A549 (cell line): ENCODE results near the gene NRDE2. TPM values are rescaled to one million over a fixed set of nuclear protein-coding genes. Genes with fewer than 3 reads are reported as not detected.

ENCODE experiments used
- ATAC-seq, 2 experiments: fragments of 200-7000 bp in 1 of 2; fragments of >200 bp in 1 of 2; cut with Nextera tagmentation in 1 of 2; cut with Tn5 transposase in 1 of 2; 3 replicates each; pipeline versions ENCODE4 v1.8.0 to v1.9.1; 2018 to 2020; ENCODE audit warnings: mild to moderate bottlenecking in 1 of 2, moderate library complexity in 1 of 2
- CTCF ChIA-PET: fragments of 300-600 bp; sonication (Branson Sonifier 250); formaldehyde crosslinking; extraction: SDS; loops from one replicate; lab custom pipeline; 2021; ENCODE audit warnings: antibody characterized with exemption, inconsistent platforms; lab: Yijun Ruan, JAX
- POLR2A ChIA-PET: fragments of 350-600 bp; formaldehyde crosslinking; extraction: SDS; loops from one replicate; lab custom pipeline; 2021; ENCODE audit warnings: antibody characterized with exemption, inconsistent platforms; lab: Yijun Ruan, JAX
- DNase-seq, 2 experiments: peaks; one replicate each; pipeline versions ENCODE4 v3.0.0 to v3.0.0-alpha.2; 2011 to 2016; ENCODE audit warnings: low read depth in 1 of 2, low spot score in 1 of 2
- FAIRE-seq: peaks from 2 replicates; lab custom pipeline; 2011; peaks lifted over from hg19 to GRCh38; lab: Jason Lieb, UNC
- H3K27ac ChIP-seq, 2 experiments: fragments of >200 bp; sonication (Bioruptor Twin); formaldehyde crosslinking; 3 replicates each; pipeline ENCODE4 v1.5.1; 2016 to 2017
- H3K4me1 ChIP-seq: fragments of >200 bp; sonication (Bioruptor Twin); formaldehyde crosslinking; 3 replicates; pipeline ENCODE4 v1.6.1; 2016
- H3K4me2 ChIP-seq: fragments of >200 bp; sonication (Bioruptor Twin); formaldehyde crosslinking; 3 replicates; pipeline ENCODE4 v1.6.1; 2016
- H3K4me3 ChIP-seq: fragments of >200 bp; sonication (Bioruptor Twin); formaldehyde crosslinking; 3 replicates; pipeline ENCODE4 v1.5.1; 2016
- H3K9me3 ChIP-seq: fragments of >200 bp; sonication (Bioruptor Twin); formaldehyde crosslinking; 3 replicates; pipeline ENCODE4 v1.6.1; 2016
- ATOH8 ChIP-seq: fragments of 250-450 bp; sonication (Bioruptor Pico); IDR thresholded peaks from 2 replicates; pipeline ENCODE4 v1.5.0; 2020; ENCODE audit warnings: low read depth, mild to moderate bottlenecking, moderate library complexity
- BCL3 ChIP-seq: fragments of >200 bp; sonication (Bioruptor Twin); formaldehyde crosslinking; IDR thresholded peaks from 3 replicates; pipeline ENCODE4 v1.6.1; 2016
- BHLHE40 ChIP-seq: IDR thresholded peaks from 2 replicates; pipeline ENCODE4 v1.6.1; 2012; ENCODE audit warnings: low read depth, low read length, inconsistent platforms
- CBX2 ChIP-seq: fragments of 200-600 bp; sonication (generic); IDR thresholded peaks from 2 replicates; pipeline ENCODE4 v1.6.1; 2016; ENCODE audit warnings: low read depth, mild to moderate bottlenecking, borderline replicate concordance
- CBX8 ChIP-seq: fragments of 200-600 bp; sonication (generic); IDR thresholded peaks from 2 replicates; pipeline ENCODE4 v1.6.1; 2016
- E2F6 ChIP-seq: IDR thresholded peaks from 2 replicates; pipeline ENCODE4 v1.6.1; 2012; ENCODE audit warnings: low read depth, borderline replicate concordance
- EHF ChIP-seq: fragments of 250-450 bp; sonication (Bioruptor Pico); IDR thresholded peaks from 2 replicates; pipeline ENCODE4 v1.5.0; 2020; ENCODE audit warnings: mild to moderate bottlenecking
- EP300 ChIP-seq, 2 experiments: fragments of >200 bp; sonication (Bioruptor Twin); formaldehyde crosslinking; IDR thresholded peaks; 2 replicates in 1 of 2; 3 replicates in 1 of 2; pipeline ENCODE4 v1.6.1; 2016 to 2017
- FOSB ChIP-seq: fragments of 250-450 bp; sonication (Bioruptor Pico); IDR thresholded peaks from 2 replicates; pipeline ENCODE4 v1.5.0; 2020; ENCODE audit warnings: mild to moderate bottlenecking, moderate library complexity
- GATA3 ChIP-seq: IDR thresholded peaks from 2 replicates; pipeline ENCODE4 v1.6.1; 2012; ENCODE audit warnings: borderline replicate concordance
- MAFK ChIP-seq: fragments of 450-650 bp; IDR thresholded peaks from 2 replicates; pipeline ENCODE4 v1.6.1; 2014; ENCODE audit not compliant: partially characterized antibody
- MAX ChIP-seq: IDR thresholded peaks from 2 replicates; pipeline ENCODE4 v1.6.1; 2012
- MAZ ChIP-seq: fragments of 150-350 bp; IDR thresholded peaks from 2 replicates; pipeline ENCODE4 v1.6.1; 2014; ENCODE audit warnings: antibody characterized with exemption, low read depth, low read length, borderline replicate concordance
- NR3C1 ChIP-seq: fragments of >200 bp; sonication (Bioruptor Twin); formaldehyde crosslinking; IDR thresholded peaks from 3 replicates; pipeline ENCODE4 v1.6.1; 2017
- PBX3 ChIP-seq: IDR thresholded peaks from 2 replicates; pipeline ENCODE4 v1.6.1; 2012
- PHF8 ChIP-seq: fragments of 200-600 bp; sonication (generic); IDR thresholded peaks from 2 replicates; pipeline ENCODE4 v1.6.1; 2016; ENCODE audit warnings: low read depth, mild to moderate bottlenecking, antibody characterized with exemption, moderate library complexity, borderline replicate concordance
- POLR2A ChIP-seq: IDR thresholded peaks from 2 replicates; pipeline ENCODE4 v1.6.1; 2012; ENCODE audit warnings: mild to moderate bottlenecking, low read length
- POLR2AphosphoS2 ChIP-seq: conservative IDR thresholded peaks from 2 replicates; pipeline ENCODE4 v1.6.1; 2012; ENCODE audit warnings: low read length, improper control_type of control experiment, inconsistent platforms
- RARB ChIP-seq: fragments of 250-450 bp; sonication (Bioruptor Pico); IDR thresholded peaks from 2 replicates; pipeline ENCODE4 v1.8.0; 2021; ENCODE audit warnings: mild to moderate bottlenecking, moderate library complexity
- RCOR1 ChIP-seq: fragments of 150-350 bp; IDR thresholded peaks from 2 replicates; pipeline ENCODE4 v1.6.1; 2014; ENCODE audit warnings: antibody characterized with exemption, low read length, low read depth
- REST ChIP-seq: fragments of 200-600 bp; sonication (generic); IDR thresholded peaks from 2 replicates; pipeline ENCODE4 v1.6.1; 2016; ENCODE audit warnings: antibody characterized with exemption, mild to moderate bottlenecking, moderate library complexity
- RNF2 ChIP-seq: fragments of 200-600 bp; sonication (generic); IDR thresholded peaks from 2 replicates; pipeline ENCODE4 v1.6.1; 2016; ENCODE audit warnings: low read depth, mild to moderate bottlenecking, antibody characterized with exemption, moderate library complexity, borderline replicate concordance
- USF2 ChIP-seq: fragments of 450-650 bp; IDR thresholded peaks from 2 replicates; pipeline ENCODE4 v1.6.1; 2014; ENCODE audit warnings: antibody characterized with exemption
- ZC3H11A ChIP-seq: fragments of 450-650 bp; IDR thresholded peaks from 2 replicates; pipeline ENCODE4 v1.6.1; 2014; ENCODE audit warnings: antibody characterized with exemption, mild to moderate bottlenecking
- ZNF302 ChIP-seq: fragments of 250-450 bp; sonication (Bioruptor Pico); IDR thresholded peaks from 2 replicates; pipeline ENCODE4 v1.9.0; 2021; ENCODE audit warnings: inconsistent platforms, mild to moderate bottlenecking, moderate library complexity
- WGBS: methylation state at CpG from one replicate; pipeline ENCODE4 v1.1.6; 2017; ENCODE audit errors: missing lambda C conversion rate; 5-methylcytosine and 5-hydroxymethylcytosine counted together
- polyA plus RNA-seq, 4 experiments: library from polyadenylated mRNA; depleted of rRNA in 3 of 4; stranded (reverse); fragments of >200 nt; fragmentation: RNase III in 1 of 4; extraction: RNeasy Plus Mini Kit Qiagen cat#74134 plus additional on column Dnase treatment in 1 of 4; gene quantifications; 2 replicates in 3 of 4; 3 replicates in 1 of 4; pipeline ENCODE4 v1.2.3, GENCODE V29; 2011 to 2017

NRDE2 gene
- polyA plus RNA-seq, 2 of the 4 experiments (the other 2 are of a cell fraction), result 11.6 to 12.7 TPM

- no peak for TF ChIP-seq PBX3
- TF ChIP-seq FOSB (CRISPR knock-in tag), result no peak
- no peak for TF ChIP-seq BCL3
- TF ChIP-seq MAFK, result no peak
- TF ChIP-seq E2F6, result no peak
- no peak for TF ChIP-seq RCOR1
- no peak for TF ChIP-seq CBX8
- TF ChIP-seq MAZ, result no peak
- no peak for TF ChIP-seq GATA3
- no peak for TF ChIP-seq RARB (CRISPR knock-in tag)
- no peak for TF ChIP-seq ATOH8 (CRISPR knock-in tag)
- no peak for TF ChIP-seq POLR2A
- TF ChIP-seq NR3C1, result no peak
- no peak for TF ChIP-seq POLR2AphosphoS2
- TF ChIP-seq EP300 (IDR thresholded peaks at IDR 0.05), result no peak
- no peak for TF ChIP-seq ZNF302 (CRISPR knock-in tag)
- no peak for TF ChIP-seq CBX2
- POLR2A ChIA-PET, result no interaction called here
- CTCF ChIA-PET, result no interaction called here
- H3K9me3 ChIP-seq, result no peaks in the 10 kb centered on the region
- H3K27ac ChIP-seq, result no peak overlapping the region
- WGBS, result 96% methylated on average over 7 of the region's 7 CpGs
- peaks cover 5% of the 10 kb centered on the region; the same call in 1 of the 3 replicates for H3K4me1 ChIP-seq
- H3K4me2 ChIP-seq, result no peak overlapping the region
- FAIRE-seq, result no peak
- no peak overlapping the region for H3K4me3 ChIP-seq
- DNase-seq, result no peak
- ATAC-seq, result no peak
Measured at GRCh38 chr14:90280096-90280495, 51.6 kb downstream of the NRDE2 start.

- FAIRE-seq (no peak), ATAC-seq (no peak), DNase-seq (no peak)
- peaks cover 5% of the 10 kb centered on the region; the same call in 1 of the 3 replicates for H3K4me1 ChIP-seq
- no peak overlapping the region for H3K4me2 ChIP-seq
- POLR2A ChIA-PET, result no interaction called here
- no peak overlapping the region for H3K4me3 ChIP-seq
- H3K27ac ChIP-seq, result no peak overlapping the region
- WGBS, result 91% methylated on average over 33 of the region's 35 CpGs
- TF ChIP-seq RNF2 (no peak), RARB (CRISPR knock-in tag) (no peak), GATA3 (no peak), EHF (no peak), PHF8 (no peak), USF2 (no peak), BHLHE40 (no peak), ZC3H11A (no peak), MAX (no peak), REST (no peak)
- TF ChIP-seq, all 56 proteins: peak for 0
- CTCF ChIA-PET, result interaction anchor here (0.7 to 1.5 kb wide), 7 partner anchors 11 to 480 kb away, joined by 3 to 4 read pairs (median 3); partner anchors contain the start of gene PSMC1
- H3K9me3 ChIP-seq, result no peaks in the 10 kb centered on the region
Measured at GRCh38 chr14:90278199-90279175, 53.3 kb downstream of the NRDE2 start.
